HCT116 (cell line): Measurements from ENCODE around the gene USF2. TPM values are rescaled to one million over a fixed set of nuclear protein-coding genes. Genes with fewer than 3 reads are reported as not detected.

Experiments used
- ATAC-seq: fragments of 200-7000 bp; cut with Tn5 transposase; 2 replicates; pipeline ENCODE4 v1.9.1; 2020; ENCODE audit warnings: mild to moderate bottlenecking, moderate library complexity
- BruUV-seq: library from RNA; stranded (reverse); fragments of 400-500 nt; replicated peaks from 2 replicates; lab custom pipeline; 2021; lab: Mats Ljungman, UMichigan
- CTCF ChIA-PET: fragments of 300-600 bp; sonication (Branson Sonifier 250); formaldehyde crosslinking; loops from one replicate; lab custom pipeline; 2021; ENCODE audit warnings: antibody characterized with exemption; lab: Charles Lee
- POLR2A ChIA-PET: fragments of 300-600, 350-600 bp; sonication (Branson Sonifier 250); formaldehyde crosslinking; loops from one replicate; lab custom pipeline; 2021; ENCODE audit warnings: antibody characterized with exemption; lab: Charles Lee
- RAD21 ChIA-PET, 2 experiments: fragments of 300-600 bp; sonication (Branson Sonifier 250); formaldehyde crosslinking; loops; one replicate each; lab custom pipeline; 2023; ENCODE audit warnings: low total read pairs in 2 of 2; ENCODE audit not compliant: uncharacterized antibody in 2 of 2, unreplicated experiment in 2 of 2, low non-redundant PET in 1 of 2; lab: Charles Lee
- DNase-seq: peaks from one replicate; pipeline ENCODE4 v3.0.0-alpha.2; 2010; ENCODE audit warnings: low read depth, low spot score
- H2AFZ ChIP-seq: fragments of 200-600 bp; shearing (Covaris generic), sonication (generic); 2 replicates; pipeline ENCODE4 v1.6.1; 2017; ENCODE audit warnings: low read depth, mixed run types, mixed read lengths, antibody characterized with exemption, low read length; ENCODE audit not compliant: poor library complexity, severe bottlenecking
- H3K27ac ChIP-seq: 2 replicates; pipeline ENCODE4 v1.5.1; 2012; ENCODE audit warnings: low read depth, low read length
- H3K27me3 ChIP-seq: fragments of 200-600 bp; sonication (generic); 2 replicates; pipeline ENCODE4 v1.6.1; 2016; ENCODE audit warnings: mixed run types, low read length, mixed read lengths; ENCODE audit not compliant: insufficient read depth
- H3K36me3 ChIP-seq, 2 experiments: fragments of 200-500 bp in 1 of 2; fragments of 200-600 bp in 1 of 2; sonication (Bioruptor generic) in 1 of 2; sonication (generic) in 1 of 2; 2 replicates each; pipeline versions ENCODE4 v1.5.1 to v1.6.1; 2014 to 2016; ENCODE audit warnings: low read length in 2 of 2, inconsistent platforms in 1 of 2, mixed read lengths in 1 of 2, mixed run types in 1 of 2; ENCODE audit not compliant: insufficient read depth in 2 of 2, control insufficient read depth in 1 of 2
- H3K4me1 ChIP-seq, 2 experiments: fragments of 200-600 bp in 1 of 2; sonication (generic) in 1 of 2; 2 replicates each; pipeline versions ENCODE4 v1.5.1 to v1.6.1; 2012 to 2017; ENCODE audit warnings: low read length in 2 of 2, inconsistent platforms in 1 of 2, mild to moderate bottlenecking in 1 of 2, mixed read lengths in 1 of 2, mixed run types in 1 of 2, moderate library complexity in 1 of 2; ENCODE audit not compliant: insufficient read depth in 2 of 2, control insufficient read depth in 1 of 2
- H3K4me2 ChIP-seq: fragments of 200-600 bp; sonication (generic); 2 replicates; pipeline ENCODE4 v1.6.1; 2017; ENCODE audit warnings: mixed run types, low read length, mixed read lengths
- H3K4me3 ChIP-seq, 2 experiments: fragments of 200-600 bp in 1 of 2; sonication (generic) in 1 of 2; replicated peaks in 1 of 2; 2 replicates each; pipeline ENCODE4 v1.5.1; 2011 to 2016; ENCODE audit warnings: low read length in 2 of 2, control low read depth in 1 of 2, low read depth in 1 of 2, mild to moderate bottlenecking in 1 of 2, mixed read lengths in 1 of 2, mixed run types in 1 of 2
- H3K79me2 ChIP-seq: fragments of 200-600 bp; sonication (generic); 2 replicates; pipeline ENCODE4 v1.6.1; 2017; ENCODE audit warnings: mild to moderate bottlenecking, mixed run types, low read length, moderate library complexity, mixed read lengths; ENCODE audit not compliant: insufficient read depth
- H3K9ac ChIP-seq: fragments of 200-600 bp; sonication (generic); 2 replicates; pipeline ENCODE4 v1.6.1; 2016; ENCODE audit warnings: low read length, mixed read lengths
- H3K9me2 ChIP-seq: fragments of 200-600 bp; sonication (generic), shearing (Covaris generic); 2 replicates; pipeline ENCODE4 v1.6.1; 2017; ENCODE audit warnings: mixed run types, mild to moderate bottlenecking, moderate library complexity; ENCODE audit not compliant: insufficient read depth
- H3K9me3 ChIP-seq, 2 experiments: fragments of 200-500 bp in 1 of 2; fragments of 200-600 bp in 1 of 2; sonication (Bioruptor generic) in 1 of 2; sonication (generic) in 1 of 2; 2 replicates each; pipeline ENCODE4 v1.6.1; 2014 to 2017; ENCODE audit warnings: low read length in 2 of 2, mixed read lengths in 2 of 2, inconsistent platforms in 1 of 2, low read depth in 1 of 2, mild to moderate bottlenecking in 1 of 2, mixed run types in 1 of 2, moderate library complexity in 1 of 2; ENCODE audit not compliant: control insufficient read depth in 1 of 2, insufficient read depth in 1 of 2
- H4K20me1 ChIP-seq: fragments of 200-600 bp; sonication (generic), shearing (Covaris generic); 2 replicates; pipeline ENCODE4 v1.6.1; 2017; ENCODE audit warnings: mixed run types, mild to moderate bottlenecking, moderate library complexity; ENCODE audit not compliant: insufficient read depth
- EGR1 ChIP-seq: IDR thresholded peaks from 2 replicates; pipeline ENCODE4 v1.6.1; 2012; ENCODE audit warnings: low read depth
- JUND ChIP-seq: IDR thresholded peaks from 2 replicates; pipeline ENCODE4 v1.6.1; 2012
- RAD21 ChIP-seq: IDR thresholded peaks from 2 replicates; pipeline ENCODE4 v1.6.1; 2012; ENCODE audit warnings: low read depth, mild to moderate bottlenecking
- intact Hi-C: fragments of 100-400 bp; cut with micrococcal nuclease; formaldehyde crosslinking; loops from 2 replicates; pipeline ENCODE4 v1.10.0; 2022
- total RNA-seq: library from RNA; stranded (reverse); gene quantifications from one replicate; pipeline ENCODE4 v1.2.1, GENCODE V29; 2021; ENCODE audit not compliant: unreplicated experiment
- TF ChIP-seq, protein P1 (sequence below), 3 experiments: fragments of 200-600 bp in 1 of 3; sonication (generic) in 1 of 3; IDR thresholded peaks in 2 of 3; conservative IDR thresholded peaks in 1 of 3; 2 replicates each; pipeline ENCODE4 v1.5.1; 2012 to 2017; ENCODE audit warnings: low read depth in 2 of 3, low read length in 2 of 3, antibody characterized with exemption in 1 of 3, borderline replicate concordance in 1 of 3, control low read depth in 1 of 3, mild to moderate bottlenecking in 1 of 3, mixed read lengths in 1 of 3, mixed run types in 1 of 3, moderate library complexity in 1 of 3; ENCODE audit not compliant: insufficient read depth in 1 of 3
- TF ChIP-seq, protein P2 (sequence below): IDR thresholded peaks from 2 replicates; pipeline ENCODE4 v1.6.1; 2011; ENCODE audit warnings: mild to moderate bottlenecking, low read length, moderate library complexity; ENCODE audit not compliant: insufficient replicate concordance; ENCODE audit errors: extremely low read depth

Gene USF2
- total RNA-seq, 1 experiment from 2014 or later: 98.4 TPM

DNA sequence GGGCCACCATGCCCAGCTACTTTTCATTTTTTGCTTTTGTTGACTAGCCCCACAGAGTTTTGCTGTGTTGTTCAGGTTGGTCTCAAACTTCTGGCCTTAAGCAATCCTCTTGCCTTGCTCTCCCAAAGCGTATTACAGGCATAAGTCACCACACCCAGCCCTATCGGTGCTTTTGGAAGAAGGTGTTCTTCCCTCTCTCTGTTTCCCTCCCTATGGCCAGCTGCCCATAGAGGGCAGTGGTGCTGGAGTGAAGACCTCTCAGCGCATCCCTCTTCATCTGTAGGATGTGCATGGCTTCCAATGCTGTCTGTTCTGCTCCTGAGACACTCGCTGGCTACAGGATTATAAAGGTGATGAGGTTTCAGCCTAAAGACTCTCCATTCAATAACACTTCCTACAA, 58.9 kb downstream of the USF2 start:
- no peak overlapping the region for H3K4me2 ChIP-seq
- BruUV-seq: no TSS peak
- no peak overlapping the region for H2AFZ ChIP-seq
- H4K20me1 ChIP-seq: no peaks in the 10 kb centered on the region
- TF ChIP-seq RAD21 (0 out of 2 replicates have a peak, but pooled peaks have one; percentile 28), JUND (no peak), EGR1 (no peak)
- TF ChIP-seq, protein P1, sequence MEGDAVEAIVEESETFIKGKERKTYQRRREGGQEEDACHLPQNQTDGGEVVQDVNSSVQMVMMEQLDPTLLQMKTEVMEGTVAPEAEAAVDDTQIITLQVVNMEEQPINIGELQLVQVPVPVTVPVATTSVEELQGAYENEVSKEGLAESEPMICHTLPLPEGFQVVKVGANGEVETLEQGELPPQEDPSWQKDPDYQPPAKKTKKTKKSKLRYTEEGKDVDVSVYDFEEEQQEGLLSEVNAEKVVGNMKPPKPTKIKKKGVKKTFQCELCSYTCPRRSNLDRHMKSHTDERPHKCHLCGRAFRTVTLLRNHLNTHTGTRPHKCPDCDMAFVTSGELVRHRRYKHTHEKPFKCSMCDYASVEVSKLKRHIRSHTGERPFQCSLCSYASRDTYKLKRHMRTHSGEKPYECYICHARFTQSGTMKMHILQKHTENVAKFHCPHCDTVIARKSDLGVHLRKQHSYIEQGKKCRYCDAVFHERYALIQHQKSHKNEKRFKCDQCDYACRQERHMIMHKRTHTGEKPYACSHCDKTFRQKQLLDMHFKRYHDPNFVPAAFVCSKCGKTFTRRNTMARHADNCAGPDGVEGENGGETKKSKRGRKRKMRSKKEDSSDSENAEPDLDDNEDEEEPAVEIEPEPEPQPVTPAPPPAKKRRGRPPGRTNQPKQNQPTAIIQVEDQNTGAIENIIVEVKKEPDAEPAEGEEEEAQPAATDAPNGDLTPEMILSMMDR (IDR thresholded peaks at IDR 0.05 in 2 of 3, conservative IDR thresholded peaks at IDR 0.05 in 1 of 3; ENCODE audit: borderline replicate concordance in 1 of 3, insufficient read depth in 1 of 3, low read depth in 2 of 3, low read length in 2 of 3): peak; percentile 24 to 75 (median 64); a peak in 5 of 6 replicates
- TF ChIP-seq, protein P2, sequence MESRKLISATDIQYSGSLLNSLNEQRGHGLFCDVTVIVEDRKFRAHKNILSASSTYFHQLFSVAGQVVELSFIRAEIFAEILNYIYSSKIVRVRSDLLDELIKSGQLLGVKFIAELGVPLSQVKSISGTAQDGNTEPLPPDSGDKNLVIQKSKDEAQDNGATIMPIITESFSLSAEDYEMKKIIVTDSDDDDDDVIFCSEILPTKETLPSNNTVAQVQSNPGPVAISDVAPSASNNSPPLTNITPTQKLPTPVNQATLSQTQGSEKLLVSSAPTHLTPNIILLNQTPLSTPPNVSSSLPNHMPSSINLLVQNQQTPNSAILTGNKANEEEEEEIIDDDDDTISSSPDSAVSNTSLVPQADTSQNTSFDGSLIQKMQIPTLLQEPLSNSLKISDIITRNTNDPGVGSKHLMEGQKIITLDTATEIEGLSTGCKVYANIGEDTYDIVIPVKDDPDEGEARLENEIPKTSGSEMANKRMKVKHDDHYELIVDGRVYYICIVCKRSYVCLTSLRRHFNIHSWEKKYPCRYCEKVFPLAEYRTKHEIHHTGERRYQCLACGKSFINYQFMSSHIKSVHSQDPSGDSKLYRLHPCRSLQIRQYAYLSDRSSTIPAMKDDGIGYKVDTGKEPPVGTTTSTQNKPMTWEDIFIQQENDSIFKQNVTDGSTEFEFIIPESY: no peak
- H3K27me3 ChIP-seq: no peaks in the 10 kb centered on the region
- no peak overlapping the region for H3K27ac ChIP-seq
- no peaks in the 10 kb centered on the region for H3K79me2 ChIP-seq
- POLR2A ChIA-PET: interaction anchor here (1.2 kb wide), 1 partner anchor 8 kb away, joined by 3 read pairs; no protein-coding TSS in a partner anchor
- H3K9me2 ChIP-seq: no peaks in the 10 kb centered on the region
- ATAC-seq (peak; percentile 97), DNase-seq (no peak)
- no peaks in the 10 kb centered on the region for H3K36me3 ChIP-seq
- CTCF ChIA-PET: interaction anchor here (0.5 to 1.6 kb wide), 3 partner anchors 8 to 15 kb away, joined by 3 to 8 read pairs (median 3); no protein-coding TSS in a partner anchor
- H3K9me3 ChIP-seq: no peaks in the 10 kb centered on the region
- H3K9ac ChIP-seq: no peak overlapping the region
- no peak overlapping the region for H3K4me3 ChIP-seq
- intact Hi-C loops: no loop called here
- H3K4me1 ChIP-seq: peaks cover 2 to 6% of the 10 kb centered on the region in 2 experiments; a peak in 1 of 4 replicates
- RAD21 ChIA-PET: no interaction called here
